Panc1 (cell line): Measurements from ENCODE around the gene OR4D1.

Source experiments
- CTCF ChIP-seq: fragments of 450-650 bp; IDR thresholded peaks from 2 replicates; pipeline ENCODE4 v1.5.1; 2017; ENCODE audit warnings: mild to moderate bottlenecking
- POLR2AphosphoS5 ChIP-seq: IDR thresholded peaks from 2 replicates; pipeline ENCODE4 v1.6.1; 2012; ENCODE audit warnings: mild to moderate bottlenecking, low read depth, low read length, moderate library complexity
- REST ChIP-seq, 2 experiments: IDR thresholded peaks; 2 replicates each; pipeline ENCODE4 v1.6.1; 2011 to 2012; ENCODE audit warnings: low read depth in 2 of 2, control low read depth in 1 of 2, low read length in 1 of 2, mild to moderate bottlenecking in 1 of 2, moderate library complexity in 1 of 2; ENCODE audit not compliant: insufficient read depth in 1 of 2
- SIN3A ChIP-seq: IDR thresholded peaks from 2 replicates; pipeline ENCODE4 v1.6.1; 2012; ENCODE audit warnings: low read depth, mild to moderate bottlenecking, low read length, moderate library complexity, borderline replicate concordance; ENCODE audit not compliant: insufficient read depth

DNA sequence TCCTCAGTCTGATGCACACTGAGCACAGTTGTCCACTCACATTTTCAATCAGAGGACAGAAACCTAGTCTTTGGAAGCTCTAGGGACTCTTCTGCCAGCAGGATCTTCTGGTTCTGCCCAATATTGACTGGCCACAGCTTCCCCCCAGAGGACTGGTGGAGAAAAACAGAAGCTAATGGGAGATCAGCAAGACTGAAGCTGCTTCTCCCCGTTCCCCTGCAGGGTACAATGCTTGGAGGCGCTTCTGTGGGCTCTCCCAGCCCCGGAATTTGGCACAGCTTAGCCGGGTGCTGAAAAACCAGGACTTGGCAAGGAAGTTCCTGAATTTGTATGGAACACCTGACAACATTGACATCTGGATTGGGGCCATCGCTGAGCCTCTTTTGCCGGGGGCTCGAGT is 54.7 kb downstream of the OR4D1 start:
- TF ChIP-seq CTCF (no peak), REST (IDR thresholded peaks at IDR 0.05; ENCODE audit: insufficient read depth in 1 of 2, low read depth in 2 of 2, low read length in 1 of 2) (no peak), POLR2AphosphoS5 (no peak), SIN3A (no peak)
